ENCODE measurements around the gene CSTF2T.
"Not testable (repeated sequence)": the region's sequence is repeated elsewhere in the genome, so short reads cannot be mapped to it uniquely, and the experiment has no call there.

The CSTF2T gene

DNA sequence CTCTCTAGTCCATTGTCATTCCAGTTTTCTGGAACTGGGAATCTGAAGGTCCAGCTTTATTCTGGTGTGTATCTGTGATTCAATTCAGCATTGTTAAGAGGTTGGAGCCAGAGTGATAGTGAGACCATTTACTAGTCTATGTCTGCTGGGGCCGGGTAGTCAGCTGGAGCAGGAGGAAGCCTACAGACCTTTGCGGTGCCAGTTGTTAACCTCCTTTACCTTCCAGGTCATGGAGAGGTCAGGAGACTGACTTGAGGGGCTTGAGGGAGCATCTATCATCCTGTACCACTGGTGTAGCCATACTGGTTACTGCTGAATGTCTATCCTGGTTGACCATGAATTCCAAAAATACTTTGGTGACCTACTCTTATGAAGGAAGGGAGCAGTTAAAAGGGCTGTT is 9.2 kb upstream of the CSTF2T start:
- no peak overlapping the region for H3K27ac Mint-ChIP-seq
- H3K9me3 Mint-ChIP-seq: no peaks in the 10 kb centered on the region
- no peak for DNase-seq (ENCODE audit: low spot score in 2 of 2)
- H3K27me3 Mint-ChIP-seq: peaks cover 10% of the 10 kb centered on the region
- H3K4me3 Mint-ChIP-seq: no peak overlapping the region
- ATAC-seq (ENCODE audit: low read depth): no peak
- H3K4me1 Mint-ChIP-seq: no peaks in the 10 kb centered on the region
- H3K36me3 Mint-ChIP-seq: no peaks in the 10 kb centered on the region

DNA sequence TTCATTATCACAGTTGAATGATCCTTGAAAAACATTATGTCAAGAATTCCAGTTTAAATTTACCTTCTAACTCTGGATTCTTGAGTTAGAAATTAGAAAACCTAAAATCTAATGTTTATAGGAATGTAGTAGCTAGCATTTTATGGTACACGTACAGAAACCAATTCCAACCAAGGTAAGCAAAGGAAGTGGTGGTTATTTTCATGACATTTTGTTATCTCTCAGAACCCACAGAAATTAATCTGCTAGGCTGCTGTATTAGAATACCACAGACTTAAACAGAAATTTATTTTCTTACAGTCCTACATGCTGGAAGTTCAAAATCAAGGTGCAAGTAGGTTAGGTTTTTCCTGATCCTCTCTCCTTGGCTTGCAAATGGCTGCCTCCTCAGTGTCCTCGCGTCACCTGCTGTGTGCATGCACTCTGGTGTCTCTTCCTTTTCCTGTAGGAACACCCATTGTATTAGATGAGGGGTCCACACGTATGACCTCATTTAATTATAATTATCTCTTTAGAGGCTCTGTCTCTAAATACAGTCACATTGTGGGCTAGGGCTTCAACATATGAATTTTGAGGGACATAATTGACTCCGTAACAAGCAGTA is 8.5 kb upstream of the CSTF2T start:
- H3K36me3 Mint-ChIP-seq: no peaks in the 10 kb centered on the region
- DNase-seq (ENCODE audit: low spot score in 2 of 2): no peak
- H3K27ac Mint-ChIP-seq: no peak overlapping the region
- peaks cover 10% of the 10 kb centered on the region for H3K27me3 Mint-ChIP-seq
- H3K4me1 Mint-ChIP-seq: no peaks in the 10 kb centered on the region
- no peaks in the 10 kb centered on the region for H3K9me3 Mint-ChIP-seq
- H3K4me3 Mint-ChIP-seq: no peak overlapping the region
- no peak for ATAC-seq (ENCODE audit: low read depth)

DNA sequence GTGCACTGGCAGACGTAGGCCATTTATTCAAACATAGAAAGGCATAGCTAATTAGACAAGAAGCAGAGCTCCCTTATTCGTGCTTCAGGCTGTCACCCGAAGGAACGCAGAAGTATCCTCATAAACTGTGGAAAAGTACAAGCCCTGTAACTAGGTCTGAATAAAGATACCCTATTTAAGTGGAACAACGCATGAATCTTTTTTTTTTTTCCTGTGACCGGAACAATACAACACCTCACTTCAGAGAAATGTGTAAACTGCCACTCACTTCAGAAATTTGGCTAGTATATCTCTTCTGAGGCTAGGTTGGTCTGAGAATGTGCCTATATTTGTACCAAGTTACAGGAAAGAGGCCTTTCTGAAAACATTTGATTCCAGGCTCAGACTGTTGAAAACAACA is 8.0 kb upstream of the CSTF2T start:
- Mint-ChIP-seq H3K9me3 (no peaks in the 10 kb centered on the region), H3K4me3 (no peak overlapping the region), H3K27ac (no peak overlapping the region), H3K27me3 (peaks cover 10% of the 10 kb centered on the region), H3K36me3 (no peaks in the 10 kb centered on the region), H3K4me1 (no peaks in the 10 kb centered on the region)
- ATAC-seq (ENCODE audit: low read depth) (no peak), DNase-seq (ENCODE audit: low spot score in 2 of 2) (no peak)

DNA sequence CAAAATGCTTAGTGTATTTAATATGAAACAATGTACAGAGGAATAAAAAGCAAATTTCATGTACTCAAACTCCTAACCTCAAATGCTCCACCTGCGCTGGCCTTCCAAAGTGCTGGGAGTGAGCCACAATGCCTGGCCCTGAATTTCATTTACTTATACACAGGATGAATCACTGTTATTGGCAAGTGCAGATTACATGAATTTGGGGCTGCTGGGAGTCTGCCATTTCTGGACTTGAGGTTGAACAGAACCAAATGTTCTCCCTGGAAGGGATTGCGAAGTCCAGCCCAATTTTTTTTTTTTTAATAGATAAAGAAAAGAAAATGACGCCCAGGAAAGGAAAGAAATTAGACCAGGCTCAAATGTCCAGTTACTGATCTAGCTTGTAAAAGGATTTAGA is 6.8 kb upstream of the CSTF2T start:
- Mint-ChIP-seq H3K27me3 (peaks cover 7% of the 10 kb centered on the region), H3K9me3 (no peaks in the 10 kb centered on the region), H3K4me3 (no peak overlapping the region), H3K27ac (no peak overlapping the region), H3K4me1 (no peaks in the 10 kb centered on the region), H3K36me3 (no peaks in the 10 kb centered on the region)
- DNase-seq (ENCODE audit: low spot score in 2 of 2) (no peak), ATAC-seq (ENCODE audit: low read depth) (no peak)

DNA sequence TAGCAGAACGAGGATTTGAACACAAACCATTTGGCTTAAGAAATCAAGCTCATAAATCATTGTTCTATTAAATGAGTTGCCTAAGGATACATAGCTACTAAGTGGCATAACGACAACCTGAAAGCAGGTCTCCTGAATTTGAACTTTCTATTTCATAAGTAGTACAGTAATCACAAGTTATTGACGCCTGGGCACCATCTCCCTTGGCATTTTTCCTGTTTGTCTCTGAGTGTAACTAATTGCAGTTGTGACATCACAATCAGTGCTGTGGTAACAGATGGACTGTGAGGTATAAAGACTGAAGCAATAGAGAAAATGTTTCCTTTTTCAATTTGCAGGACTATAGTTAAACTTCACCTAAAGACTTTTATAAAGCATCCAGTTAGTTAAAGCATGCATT is 6.4 kb upstream of the CSTF2T start:
- Mint-ChIP-seq H3K27me3 (peaks cover 7% of the 10 kb centered on the region), H3K4me1 (no peaks in the 10 kb centered on the region), H3K9me3 (no peaks in the 10 kb centered on the region), H3K27ac (no peak overlapping the region), H3K36me3 (no peaks in the 10 kb centered on the region), H3K4me3 (no peak overlapping the region)
- DNase-seq (ENCODE audit: low spot score in 2 of 2): no peak
- no peak for ATAC-seq (ENCODE audit: low read depth)

DNA sequence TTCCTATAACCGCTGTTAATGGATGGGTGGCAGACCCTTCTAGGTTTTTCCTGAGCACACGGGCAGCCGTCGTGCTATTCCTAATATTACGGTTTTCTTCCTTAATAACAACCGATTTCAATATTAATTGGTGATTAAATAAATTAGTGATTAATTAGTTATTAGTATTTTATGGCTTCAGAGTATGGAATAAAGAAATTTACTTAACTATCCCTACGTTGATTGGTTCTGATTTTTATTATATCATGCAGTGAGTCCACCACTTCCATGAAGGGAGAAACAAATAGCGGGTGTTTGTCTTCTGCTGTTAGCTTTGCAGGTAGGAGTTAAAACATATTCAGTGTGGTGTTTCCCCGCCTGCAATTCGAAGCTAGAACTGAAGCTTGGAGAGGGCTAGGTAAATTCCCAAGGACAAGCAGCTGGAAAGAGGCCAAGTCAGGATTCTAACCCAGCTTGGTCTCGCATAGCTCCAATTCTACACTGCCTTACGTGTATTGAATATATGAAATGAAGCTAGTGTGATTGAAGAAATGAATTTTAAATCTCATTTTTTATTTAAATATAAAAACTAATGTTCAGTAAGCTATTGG is 928 bp upstream of the CSTF2T start:
- no peak for ATAC-seq (ENCODE audit: low read depth)
- peak overlapping the region; percentile 100 for H3K27ac Mint-ChIP-seq
- DNase-seq (ENCODE audit: low spot score in 2 of 2): no peak
- H3K27me3 Mint-ChIP-seq: no peaks in the 10 kb centered on the region
- H3K4me1 Mint-ChIP-seq: peaks cover 18% of the 10 kb centered on the region
- H3K9me3 Mint-ChIP-seq: no peaks in the 10 kb centered on the region
- peak overlapping the region; percentile 99 for H3K4me3 Mint-ChIP-seq
- peaks cover 13% of the 10 kb centered on the region for H3K36me3 Mint-ChIP-seq

DNA sequence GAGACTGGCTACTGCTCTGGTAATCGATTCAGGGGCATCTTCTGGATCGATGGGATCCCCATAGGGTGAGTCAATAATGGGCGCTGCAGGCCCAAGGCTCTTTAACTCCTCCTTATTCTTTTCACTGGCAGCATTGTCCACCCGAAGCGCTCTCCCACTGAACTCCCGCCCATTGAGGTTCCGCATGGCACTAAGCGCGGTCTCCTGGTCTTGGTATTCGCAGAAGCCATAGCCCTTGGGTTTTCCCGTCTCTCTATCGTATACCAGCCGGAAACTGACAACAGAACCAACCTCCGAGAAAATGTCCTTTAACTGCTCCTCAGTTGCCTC is 285 bp downstream of the CSTF2T start:
- no peaks in the 10 kb centered on the region for H3K27me3 Mint-ChIP-seq
- peaks cover 18% of the 10 kb centered on the region for H3K4me1 Mint-ChIP-seq

DNA sequence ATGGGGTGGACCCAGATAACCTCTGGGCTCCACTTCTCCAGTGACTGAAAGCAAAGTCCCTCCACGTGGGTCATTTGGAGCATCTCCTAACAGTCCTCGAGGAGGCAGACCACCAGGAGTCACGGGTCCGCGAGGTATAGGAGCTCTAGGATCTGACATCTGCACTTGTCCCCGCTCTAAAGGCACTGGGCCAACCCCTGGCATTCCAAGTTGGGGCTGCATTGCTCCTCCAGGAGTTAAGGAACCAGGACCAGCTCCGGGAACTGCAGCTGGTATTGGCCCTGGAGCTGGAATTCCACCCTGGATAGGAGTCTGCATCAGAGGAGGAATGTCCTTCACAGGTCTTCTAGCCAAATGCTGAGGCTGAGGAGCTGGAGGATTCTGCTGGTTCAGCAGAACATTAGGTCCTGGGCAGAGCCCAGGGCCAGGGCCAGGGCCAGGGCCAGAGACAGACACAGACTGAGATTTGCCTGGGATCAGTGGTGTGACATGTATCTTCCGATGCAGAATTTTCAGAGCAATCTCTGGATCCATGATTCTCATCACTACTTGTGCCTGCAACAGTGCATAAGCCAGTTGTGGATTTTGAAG is 827 bp downstream of the CSTF2T start:
- Mint-ChIP-seq H3K27me3 (no peaks in the 10 kb centered on the region), H3K4me1 (peaks cover 18% of the 10 kb centered on the region), H3K4me3 (peak overlapping the region; percentile 99), H3K27ac (peak overlapping the region; percentile 100), H3K36me3 (peaks cover 13% of the 10 kb centered on the region), H3K9me3 (no peaks in the 10 kb centered on the region)
- no peak for DNase-seq (ENCODE audit: low spot score in 2 of 2)
- no peak for ATAC-seq (ENCODE audit: low read depth)

More for the DNA sequence above, 285 bp downstream of the CSTF2T start:
- H3K27ac Mint-ChIP-seq: peak overlapping the region; percentile 100
- peak overlapping the region; percentile 99 for H3K4me3 Mint-ChIP-seq
- DNase-seq (ENCODE audit: low spot score in 2 of 2): no peak
- H3K36me3 Mint-ChIP-seq: peaks cover 13% of the 10 kb centered on the region
- no peaks in the 10 kb centered on the region for H3K9me3 Mint-ChIP-seq
- peak; percentile 22 for ATAC-seq (ENCODE audit: low read depth)

DNA sequence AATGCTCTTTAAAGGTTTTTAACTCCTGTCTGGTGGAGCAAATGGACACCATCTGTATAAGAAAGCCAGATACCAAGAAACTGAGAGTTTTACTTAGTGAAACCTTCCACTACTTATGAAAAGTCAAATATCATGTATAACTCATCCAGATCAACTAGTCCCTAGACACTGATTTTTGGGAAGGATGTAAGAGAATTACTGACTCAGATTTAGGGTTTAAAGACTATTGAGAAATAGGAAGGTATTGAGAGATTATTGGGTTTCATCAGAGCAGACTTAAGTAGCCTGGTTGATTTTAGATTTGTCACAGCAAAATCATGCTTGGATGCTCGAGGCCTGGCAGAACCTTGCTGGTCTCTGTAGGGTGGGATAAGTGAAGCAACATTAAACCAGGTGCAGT is 3.1 kb downstream of the CSTF2T start:
- H3K9me3 Mint-ChIP-seq: no peaks in the 10 kb centered on the region
- no peaks in the 10 kb centered on the region for H3K27me3 Mint-ChIP-seq
- ATAC-seq (ENCODE audit: low read depth) (no peak), DNase-seq (ENCODE audit: low spot score in 2 of 2) (no peak)
- peaks cover 13% of the 10 kb centered on the region for H3K36me3 Mint-ChIP-seq
- no peak overlapping the region for H3K4me3 Mint-ChIP-seq
- peaks cover 18% of the 10 kb centered on the region for H3K4me1 Mint-ChIP-seq
- H3K27ac Mint-ChIP-seq: peak overlapping the region; percentile 38

DNA sequence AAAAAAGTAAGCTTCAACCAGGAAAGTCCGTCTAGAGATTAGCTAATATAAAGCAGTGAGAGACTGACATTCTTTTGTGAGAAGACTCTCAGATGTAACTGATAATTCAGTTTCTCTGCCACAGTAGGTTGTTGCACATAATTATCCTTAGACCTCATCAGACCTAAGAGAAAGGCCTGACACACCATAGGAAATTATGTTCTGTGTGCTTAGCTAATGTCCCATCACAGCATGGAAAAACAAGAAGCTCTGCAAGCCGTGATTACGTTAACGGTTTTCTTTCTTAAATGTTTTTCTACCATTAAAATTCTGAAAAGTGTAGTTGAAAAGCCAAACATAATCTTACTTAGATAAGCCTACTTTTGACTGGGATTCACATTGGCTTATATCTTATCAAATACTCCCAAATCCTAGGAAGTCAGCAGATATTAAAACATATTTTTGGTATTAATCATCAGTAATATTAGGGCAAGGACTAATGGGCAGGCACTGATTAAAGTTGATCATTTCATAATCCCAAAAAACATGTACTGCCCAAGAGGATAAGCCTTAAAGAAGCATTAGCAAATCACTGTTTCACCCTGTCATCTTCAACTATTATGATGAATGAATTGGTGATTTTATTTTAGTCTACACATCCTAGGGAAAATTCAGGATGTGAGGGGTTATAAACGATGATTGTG is 5.2 kb downstream of the CSTF2T start:
- Mint-ChIP-seq H3K9me3 (peaks cover 2% of the 10 kb centered on the region), H3K27ac (no peak overlapping the region), H3K36me3 (peaks cover 13% of the 10 kb centered on the region), H3K27me3 (no peaks in the 10 kb centered on the region), H3K4me3 (no peak overlapping the region), H3K4me1 (peaks cover 18% of the 10 kb centered on the region)
- no peak for DNase-seq (ENCODE audit: low spot score in 2 of 2)
- no peak for ATAC-seq (ENCODE audit: low read depth)

DNA sequence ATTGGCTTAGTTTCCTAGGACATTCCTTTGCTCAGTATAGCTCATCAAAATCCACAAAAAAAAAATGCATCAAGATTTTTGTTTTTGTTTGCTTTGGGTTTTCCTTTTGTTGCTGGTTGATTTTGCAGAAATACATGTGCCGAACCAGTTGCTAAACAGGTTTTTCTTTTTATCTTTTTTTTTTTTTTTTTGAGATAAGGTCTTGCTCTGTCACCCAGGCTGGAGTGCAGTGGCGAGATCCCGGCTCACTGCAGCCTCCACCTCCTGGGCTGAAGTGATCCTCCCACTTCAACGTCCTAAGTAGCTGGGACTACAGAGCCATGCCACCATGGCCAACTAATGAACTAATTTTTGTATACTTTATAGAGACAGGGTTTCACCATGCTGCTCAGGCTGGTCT is 8.3 kb downstream of the CSTF2T start:
- peaks cover under 1% of the 10 kb centered on the region for H3K36me3 Mint-ChIP-seq
- no peak overlapping the region for H3K4me3 Mint-ChIP-seq

DNA sequence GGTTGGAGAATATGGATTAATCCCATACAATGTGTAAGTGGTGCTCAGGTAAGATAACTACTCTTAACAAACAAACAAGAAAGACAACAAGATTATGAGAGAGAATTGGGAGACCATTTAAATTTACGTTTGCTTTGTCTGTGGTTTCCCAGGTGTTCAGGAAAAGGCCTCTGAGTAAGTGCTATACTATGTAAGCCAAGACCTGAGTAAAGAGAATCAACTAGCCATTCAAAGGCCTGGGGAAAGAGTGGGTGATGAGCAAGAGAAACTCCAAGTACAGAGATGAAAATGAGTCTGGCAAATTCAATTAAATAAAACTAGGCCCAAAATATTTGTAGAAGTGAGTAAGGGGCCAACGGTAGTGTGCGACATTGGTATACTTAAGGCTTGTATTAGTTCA is 9.9 kb downstream of the CSTF2T start:
- Mint-ChIP-seq H3K4me3 (no peak overlapping the region), H3K36me3 (no peaks in the 10 kb centered on the region)

More for the DNA sequence above, 8.3 kb downstream of the CSTF2T start:
- Mint-ChIP-seq H3K9me3 (peaks cover 2% of the 10 kb centered on the region), H3K27me3 (peaks cover 3% of the 10 kb centered on the region), H3K4me1 (peaks cover 2% of the 10 kb centered on the region), H3K27ac (no peak overlapping the region)
- DNase-seq (ENCODE audit: low spot score in 2 of 2): no peak
- ATAC-seq (ENCODE audit: low read depth): no peak

DNA sequence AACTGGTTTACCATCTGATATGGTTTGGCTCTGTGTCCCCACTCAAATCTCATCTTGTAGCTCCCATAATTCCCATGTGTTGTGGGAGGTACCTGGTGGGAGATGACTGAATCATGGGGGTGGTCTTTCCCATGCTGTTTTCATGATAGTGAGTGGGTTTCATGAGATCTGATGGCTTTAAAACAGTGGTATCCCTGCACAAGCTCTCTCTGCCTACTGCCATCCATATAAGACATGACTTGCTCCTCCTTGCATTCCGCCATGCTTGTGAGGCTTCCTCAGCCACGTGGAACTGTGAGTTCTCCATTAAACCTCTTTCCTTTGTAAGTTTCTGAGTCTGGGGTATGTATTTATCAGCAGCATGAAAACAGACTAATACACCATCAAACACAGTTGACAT is 10.6 kb downstream of the CSTF2T start:
- H3K27ac Mint-ChIP-seq; H3K36me3 Mint-ChIP-seq; H3K4me1 Mint-ChIP-seq; H3K27me3 Mint-ChIP-seq; DNase-seq (ENCODE audit: low spot score in 2 of 2); H3K9me3 Mint-ChIP-seq; ATAC-seq (ENCODE audit: low read depth); H3K4me3 Mint-ChIP-seq: not testable (repeated sequence)

More for the DNA sequence above, 9.9 kb downstream of the CSTF2T start:
- DNase-seq (ENCODE audit: low spot score in 2 of 2) (no peak), ATAC-seq (ENCODE audit: low read depth) (no peak)
- peaks cover 2% of the 10 kb centered on the region for H3K9me3 Mint-ChIP-seq
- H3K4me1 Mint-ChIP-seq: no peaks in the 10 kb centered on the region
- H3K27me3 Mint-ChIP-seq: peaks cover 5% of the 10 kb centered on the region
- no peak overlapping the region for H3K27ac Mint-ChIP-seq

DNA sequence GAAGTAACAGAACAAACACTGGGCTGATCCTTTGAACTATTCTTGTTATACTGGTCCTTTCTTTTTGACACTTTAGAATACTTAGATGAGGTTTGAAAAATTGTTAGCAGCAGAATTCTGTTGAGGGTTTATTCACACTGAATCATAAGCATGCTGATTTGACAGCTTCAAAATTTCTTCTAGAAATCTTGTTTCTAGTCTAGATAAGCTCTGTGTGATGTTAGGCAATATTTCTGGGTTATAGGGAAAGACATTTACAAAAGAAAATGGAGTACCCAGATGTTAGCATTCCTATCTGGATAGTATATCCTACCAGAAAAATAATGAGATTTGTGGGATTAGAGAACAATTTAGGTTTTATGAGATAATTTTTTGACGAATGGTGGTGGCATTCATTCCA is 12.1 kb downstream of the CSTF2T start:
- H3K4me3 Mint-ChIP-seq: no peak overlapping the region
- no peaks in the 10 kb centered on the region for H3K4me1 Mint-ChIP-seq
- H3K9me3 Mint-ChIP-seq: peaks cover 2% of the 10 kb centered on the region
- DNase-seq (ENCODE audit: low spot score in 2 of 2): no peak
- no peaks in the 10 kb centered on the region for H3K36me3 Mint-ChIP-seq
- H3K27me3 Mint-ChIP-seq: peaks cover 5% of the 10 kb centered on the region
- no peak overlapping the region for H3K27ac Mint-ChIP-seq
- no peak for ATAC-seq (ENCODE audit: low read depth)

Data from memory B cell (primary cell).